Brain microvascular endothelial cell (primary cell): Measurements from ENCODE around the gene TNFRSF1B.

Source experiments
- DNase-seq: peaks from one replicate; pipeline ENCODE4 v3.0.0-alpha.2; 2020
- H3K27ac ChIP-seq: fragments of 250-450 bp; sonication (Bioruptor Pico); 2 replicates; pipeline ENCODE4 v1.5.1; 2020; ENCODE audit warnings: mild to moderate bottlenecking, moderate library complexity
- H3K27me3 ChIP-seq: fragments of 250-450 bp; sonication (Bioruptor Pico); replicated peaks from 2 replicates; pipeline ENCODE4 v1.5.1; 2020; ENCODE audit warnings: mild to moderate bottlenecking
- H3K36me3 ChIP-seq: fragments of 250-450 bp; sonication (Bioruptor Pico); replicated peaks from 2 replicates; pipeline ENCODE4 v1.5.1; 2020; ENCODE audit warnings: mild to moderate bottlenecking
- H3K4me3 ChIP-seq: 2 replicates; pipeline ENCODE4 v1.5.1; 2011; ENCODE audit warnings: low read depth, mild to moderate bottlenecking, control low read depth, low read length, moderate library complexity
- CTCF ChIP-seq: IDR thresholded peaks from 2 replicates; pipeline ENCODE4 v1.5.1; 2011; ENCODE audit warnings: low read depth, mild to moderate bottlenecking, moderate library complexity, low read length, control low read depth, inconsistent platforms; ENCODE audit errors: missing control alignments
- in situ Hi-C: cut with HindIII; loops from 2 replicates; pipeline ENCODE4 v1.10.0; 2017; ENCODE audit warnings: low sequenced_read_pairs, low pct_ligation_motif_present

Gene TNFRSF1B

GRCh38 chr1:12206792-12207424 lies 40.1 kb downstream of the TNFRSF1B start:
- no peaks in the 10 kb centered on the region for H3K36me3 ChIP-seq
- DNase-seq, result no peak
- H3K4me3 ChIP-seq, result no peak overlapping the region
- H3K27ac ChIP-seq, result no peak overlapping the region
- no peaks in the 10 kb centered on the region for H3K27me3 ChIP-seq
- no peak for TF ChIP-seq CTCF
- in situ Hi-C loops, result no loop called here

- no peak for DNase-seq
- Histone ChIP-seq H3K27ac (no peak overlapping the region), H3K36me3 (no peaks in the 10 kb centered on the region)
Observed at GRCh38 chr1:12208271-12208670, 41.5 kb downstream of the TNFRSF1B start.

GRCh38 chr1:12208764-12209494 lies 42.1 kb downstream of the TNFRSF1B start:
- H3K27ac ChIP-seq, result no peak overlapping the region
- in situ Hi-C loops, result no loop called here

More at GRCh38 chr1:12208271-12208670, 41.5 kb downstream of the TNFRSF1B start:
- no peak for TF ChIP-seq CTCF
- in situ Hi-C loops, result no loop called here
- no peak overlapping the region for H3K4me3 ChIP-seq
- no peaks in the 10 kb centered on the region for H3K27me3 ChIP-seq

GRCh38 chr1:12209495-12209832 lies 42.7 kb downstream of the TNFRSF1B start:
- in situ Hi-C loops, result no loop called here

More at GRCh38 chr1:12208764-12209494, 42.1 kb downstream of the TNFRSF1B start:
- DNase-seq, result peak; percentile 79
- H3K27me3 ChIP-seq, result no peaks in the 10 kb centered on the region
- H3K36me3 ChIP-seq, result no peaks in the 10 kb centered on the region
- peak; percentile 93 for TF ChIP-seq CTCF
- no peak overlapping the region for H3K4me3 ChIP-seq

GRCh38 chr1:12215118-12215961 lies 48.5 kb downstream of the TNFRSF1B start:
- Histone ChIP-seq H3K4me3 (no peak overlapping the region), H3K27ac (no peak overlapping the region), H3K36me3 (no peaks in the 10 kb centered on the region), H3K27me3 (no peaks in the 10 kb centered on the region)
- DNase-seq, result no peak
- in situ Hi-C loops, result no loop called here
- no peak for TF ChIP-seq CTCF

More at GRCh38 chr1:12209495-12209832, 42.7 kb downstream of the TNFRSF1B start:
- no peaks in the 10 kb centered on the region for H3K36me3 ChIP-seq
- H3K4me3 ChIP-seq, result no peak overlapping the region
- TF ChIP-seq CTCF, result no peak
- H3K27ac ChIP-seq, result no peak overlapping the region
- no peaks in the 10 kb centered on the region for H3K27me3 ChIP-seq
- DNase-seq, result no peak
